ENCODE measurements around the gene STX3.
A peak's percentile ranks its signal among the peaks of the same experiment; 100 is the strongest.
"Not testable (repeated sequence)": the region's sequence is repeated elsewhere in the genome, so short reads cannot be mapped to it uniquely, and the experiment has no call there.

The STX3 gene

GRCh38 chr11:59791639-59792038 lies 36.5 kb downstream of the STX3 start:
- DNase-seq (ENCODE audit: low read depth in 3 of 3) = no peak

GRCh38 chr11:59792507-59792906 lies 37.3 kb downstream of the STX3 start:
- no peak for DNase-seq (ENCODE audit: low read depth in 3 of 3)

- no peak for DNase-seq (ENCODE audit: low read depth in 3 of 3)
Measured at GRCh38 chr11:59794417-59794816, 39.2 kb downstream of the STX3 start.

GRCh38 chr11:59800390-59801025 lies 45.3 kb downstream of the STX3 start:
- DNase-seq (ENCODE audit: low read depth in 3 of 3) = no peak

GRCh38 chr11:59801160-59801706 lies 46.1 kb downstream of the STX3 start:
- DNase-seq (ENCODE audit: low read depth in 3 of 3) = no peak

- no peak for DNase-seq (ENCODE audit: low read depth in 3 of 3)
Measured at GRCh38 chr11:59801981-59802638, 46.9 kb downstream of the STX3 start.

- peak in 1 of 3 experiments; percentile 10 for DNase-seq (ENCODE audit: low read depth in 3 of 3)
Measured at GRCh38 chr11:59802639-59803176, 47.5 kb downstream of the STX3 start.

GRCh38 chr11:59804061-59804460 lies 48.9 kb downstream of the STX3 start:
- no peak for DNase-seq (ENCODE audit: low read depth in 3 of 3)

- DNase-seq (ENCODE audit: low read depth in 3 of 3) = no peak
Measured at GRCh38 chr11:59807047-59807610, 52.0 kb downstream of the STX3 start.

- DNase-seq (ENCODE audit: low read depth in 3 of 3) = peak; percentile 77 to 86 (median 82)
Measured at GRCh38 chr11:59810189-59810910, 55.2 kb downstream of the STX3 start, which contains the start of gene MRPL16. TSS of gene MRPL16 (minus strand) at chr11:59810778. CDS start at chr11:59810658, 120 bp downstream.

GRCh38 chr11:59810911-59811259 lies 55.7 kb downstream of the STX3 start:
- DNase-seq (ENCODE audit: low read depth in 3 of 3) = no peak

- no peak for DNase-seq (ENCODE audit: low read depth in 3 of 3)
Measured at GRCh38 chr11:59812220-59812619, 57.0 kb downstream of the STX3 start.

GRCh38 chr11:59813364-59813763 lies 58.2 kb downstream of the STX3 start:
- no peak for DNase-seq (ENCODE audit: low read depth in 3 of 3)

GRCh38 chr11:59814021-59814420 lies 58.8 kb downstream of the STX3 start:
- DNase-seq (ENCODE audit: low read depth in 3 of 3) = no peak

GRCh38 chr11:59815754-59816153 lies 60.6 kb downstream of the STX3 start:
- DNase-seq (ENCODE audit: low read depth in 3 of 3) = no peak

GRCh38 chr11:59816434-59816833 lies 61.3 kb downstream of the STX3 start:
- not testable (repeated sequence) for DNase-seq (ENCODE audit: low read depth in 3 of 3)

- DNase-seq (ENCODE audit: low read depth in 3 of 3) = no peak
Measured at GRCh38 chr11:59818572-59818971, 63.4 kb downstream of the STX3 start.

- DNase-seq (ENCODE audit: low read depth in 3 of 3) = no peak
Measured at GRCh38 chr11:59822989-59823566, 67.9 kb downstream of the STX3 start.

- DNase-seq (ENCODE audit: low read depth in 3 of 3) = no peak
Measured at GRCh38 chr11:59829358-59829757, 74.2 kb downstream of the STX3 start.

- DNase-seq (ENCODE audit: low read depth in 3 of 3) = no peak
Measured at GRCh38 chr11:59833602-59834001, 78.4 kb downstream of the STX3 start.

- no peak for DNase-seq (ENCODE audit: low read depth in 3 of 3)
Measured at GRCh38 chr11:59839615-59840014, 84.4 kb downstream of the STX3 start.

- DNase-seq (ENCODE audit: low read depth in 3 of 3) = no peak
Measured at GRCh38 chr11:59841514-59841913, 86.3 kb downstream of the STX3 start.
